ENCODE measurements around the gene SMLR1. TPM values are rescaled to one million over a fixed set of nuclear protein-coding genes. Genes with fewer than 3 reads are reported as not detected.

SMLR1 gene
- total RNA-seq (2022; extraction: Qiagen RNA extraction), result not detected in 5 replicates

DNA sequence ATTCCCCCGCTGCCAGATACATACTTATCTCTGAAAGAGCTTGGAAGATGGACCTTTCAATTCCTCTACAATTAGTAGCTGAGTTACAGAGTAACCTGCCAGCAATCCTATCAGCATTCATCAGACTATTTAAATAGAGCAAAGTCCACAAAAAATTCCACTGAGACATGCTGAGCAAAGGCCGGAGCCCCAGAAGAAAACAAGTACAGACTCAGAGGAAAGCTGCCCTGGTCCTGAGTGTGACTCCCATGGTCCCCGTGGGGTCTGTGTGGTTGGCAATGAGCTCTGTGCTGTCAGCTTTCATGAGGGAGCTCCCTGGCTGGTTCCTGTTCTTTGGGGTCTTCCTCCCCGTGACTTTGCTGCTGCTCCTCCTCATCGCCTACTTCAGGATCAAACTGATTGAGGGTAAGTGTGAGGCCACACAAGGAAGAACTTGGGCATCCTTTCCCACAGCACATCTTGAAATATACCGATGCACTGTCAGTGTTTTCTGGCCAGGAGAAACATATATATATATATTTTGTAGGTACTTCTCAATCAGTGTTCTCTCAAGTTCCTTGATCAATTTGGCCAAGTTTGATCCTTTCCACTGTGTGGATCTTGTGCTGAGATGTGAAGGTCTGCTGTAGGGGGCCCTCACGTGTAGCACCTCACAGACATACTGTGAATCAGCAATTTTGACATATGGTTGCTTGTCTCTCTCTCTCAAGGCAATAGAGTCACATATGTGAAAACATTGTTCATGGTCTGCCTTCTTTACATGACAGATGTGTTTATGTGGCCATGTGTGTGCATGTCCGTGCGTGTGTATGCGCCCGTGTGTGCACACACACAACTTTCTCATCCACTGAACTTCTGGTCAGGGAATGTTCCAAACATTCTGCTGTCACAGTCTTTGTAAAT, at the start of gene SMLR1:
Gene SMLR1 (plus strand): TSS at position 160 of the 903 bp plus-strand sequence. CDS start 8 bp downstream, at position 168.

Other genes starting within 250 kb of the SMLR1 start
- 29.5 to 45.7 TPM (median 34.0 TPM) in 5 replicates for gene EPB41L2, start 235.8 kb downstream of the SMLR1 start, total RNA-seq (2022; extraction: Qiagen RNA extraction)

Measured in A549 treated with Hydrocortisone at 1 μM for 4 hours (cell line).